HG03139 (cell line): ENCODE data around the gene SLC25A22.

Source experiments
- ATAC-seq: cut with Tn5 transposase; IDR thresholded peaks from one replicate; pipeline ENCODE4 v1.9.1; 2021; ENCODE audit not compliant: unreplicated experiment

SLC25A22 gene

DNA sequence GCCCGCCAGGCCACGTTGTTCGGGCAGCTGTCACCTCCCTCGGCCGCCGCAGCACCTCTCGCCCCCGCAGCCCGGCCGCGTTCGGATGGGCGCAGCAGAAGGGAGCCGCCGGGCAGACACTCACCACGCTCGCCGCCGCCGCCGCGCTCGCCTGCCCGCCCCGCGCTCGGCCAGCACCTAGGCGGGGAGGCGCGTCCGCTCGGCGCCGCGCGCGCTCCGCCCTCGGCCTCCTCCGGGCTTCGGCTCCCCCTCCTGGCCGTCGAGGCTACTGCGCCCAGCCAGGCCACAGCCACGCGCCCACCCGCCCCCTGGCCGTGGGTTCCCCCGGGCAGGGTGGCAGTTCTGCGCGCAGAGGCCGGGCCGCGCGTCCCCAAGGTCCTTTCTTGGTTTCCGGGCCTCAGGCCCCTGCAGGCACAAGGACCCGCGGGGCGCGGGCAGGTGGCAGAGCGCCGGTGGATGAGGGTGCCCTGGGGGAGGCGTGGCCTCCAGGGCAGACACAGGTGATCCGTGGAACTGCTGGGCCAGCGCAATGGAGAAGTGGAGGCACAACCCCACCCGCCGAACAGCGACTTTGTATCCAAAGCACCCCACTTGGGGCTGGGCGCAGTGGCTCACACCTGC, at the start of gene SLC25A22:
SLC25A22 (minus strand) TSS at position 189 of the 621 bp plus-strand sequence. CDS start 3,275 bp downstream, outside the sequence.
- peak; percentile 45 for ATAC-seq

DNA sequence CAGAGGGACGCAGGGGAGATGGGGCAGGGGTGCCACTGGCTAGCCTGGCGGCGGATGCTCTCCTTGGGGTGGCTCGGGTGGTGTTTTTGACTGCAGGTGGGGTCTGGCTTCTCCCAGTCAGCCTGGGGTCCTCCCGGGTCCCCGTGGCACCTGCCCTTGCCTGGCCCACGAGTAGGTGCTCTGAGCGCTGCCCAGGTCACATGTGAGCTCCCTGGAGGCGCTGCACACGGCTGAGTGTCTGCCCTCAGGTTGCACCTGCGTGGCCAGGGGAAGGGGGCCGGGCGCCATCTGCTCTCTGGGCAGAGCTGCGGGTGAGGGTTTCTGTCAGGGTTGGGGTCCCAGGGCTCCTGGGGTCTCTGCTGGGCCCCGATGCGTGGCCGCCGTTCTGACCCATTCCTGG, 49.8 kb upstream of the SLC25A22 start:
- no peak for ATAC-seq

- ATAC-seq, result no peak
These were observed 48.5 kb upstream of the SLC25A22 start for GRCh38 chr11:846496-847098.

GRCh38 chr11:845872-846495, 47.9 kb upstream of the SLC25A22 start:
- no peak for ATAC-seq

DNA sequence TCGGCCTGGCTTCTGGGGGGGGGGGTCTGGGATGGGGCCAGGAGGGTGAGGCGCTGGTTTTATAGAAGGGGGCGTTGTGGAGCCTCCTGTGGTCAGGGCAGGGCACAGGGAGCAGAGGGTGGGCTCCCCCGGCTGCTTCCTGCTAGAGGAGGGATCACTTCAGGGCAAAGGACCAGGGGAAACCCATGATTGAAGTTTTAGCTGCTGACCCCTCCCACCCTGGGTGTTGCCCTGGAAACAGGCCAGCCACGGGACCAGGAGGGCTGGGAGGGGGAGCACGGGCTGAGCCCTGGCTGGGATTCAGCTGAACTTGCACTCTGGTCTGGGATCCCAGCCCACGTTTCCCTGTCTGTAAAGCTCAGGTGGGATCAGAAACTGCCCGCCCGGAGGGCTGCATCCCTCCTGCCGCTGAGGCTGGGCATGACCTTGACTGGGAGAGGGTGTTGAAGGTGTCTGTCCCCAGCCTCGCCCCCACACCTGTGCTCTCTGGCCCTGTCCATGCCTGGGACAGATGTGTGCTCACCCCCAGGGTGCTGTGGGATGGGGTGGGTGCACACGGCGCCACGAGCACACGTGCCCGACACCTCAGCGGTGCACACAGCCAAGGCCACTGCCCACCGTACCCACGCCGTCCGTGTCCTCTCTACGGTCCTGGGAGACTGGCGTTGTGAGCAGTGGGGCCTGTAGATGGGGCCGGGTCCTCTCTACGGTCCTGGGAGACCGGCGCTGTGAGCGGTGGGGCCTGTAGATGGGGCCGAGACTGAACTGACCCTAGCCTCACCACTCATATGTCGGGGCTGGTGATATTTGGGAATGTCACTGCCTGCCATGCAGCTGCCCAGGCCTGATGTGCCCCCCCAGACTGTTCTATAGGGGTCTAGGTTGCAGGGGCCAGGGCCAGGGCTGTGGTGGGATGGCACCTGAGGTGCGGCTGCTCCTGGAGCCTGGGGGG, 46.9 kb upstream of the SLC25A22 start:
- no peak for ATAC-seq

- no peak for ATAC-seq
These were observed 46.0 kb upstream of the SLC25A22 start for GRCh38 chr11:843818-844692.

- no peak for ATAC-seq
These were observed 45.1 kb upstream of the SLC25A22 start for GRCh38 chr11:843086-843734.

GRCh38 chr11:842370-843002, 44.4 kb upstream of the SLC25A22 start, which contains the start of the genes POLR2L and TSPAN4:
Gene POLR2L (minus strand): TSS chr11:842529. CDS start chr11:842508, 21 bp downstream.
Gene TSPAN4 (plus strand): TSS chr11:842852. CDS start chr11:850305, 7,453 bp downstream.
- ATAC-seq, result peak; percentile 48

DNA sequence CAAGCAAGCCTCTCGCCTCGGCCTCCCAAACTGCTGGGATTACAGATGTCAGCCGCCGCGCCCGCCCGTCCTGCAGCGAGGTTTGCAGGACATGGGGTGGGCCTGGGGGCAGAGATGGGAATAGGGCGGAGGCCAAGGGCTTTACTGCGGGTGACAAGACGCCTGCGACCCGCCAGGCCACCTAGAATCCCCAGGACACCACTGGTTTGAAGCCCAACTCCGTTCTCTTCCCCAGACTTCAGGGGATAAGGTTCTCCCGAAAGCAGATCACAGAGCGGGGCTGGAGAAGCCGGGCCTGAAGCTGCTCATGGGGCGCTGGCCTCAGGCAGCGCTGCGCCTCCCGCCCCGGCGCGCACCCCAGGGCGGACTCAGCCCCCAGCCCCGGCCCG, 43.9 kb upstream of the SLC25A22 start:
- peak; percentile 14 for ATAC-seq

DNA sequence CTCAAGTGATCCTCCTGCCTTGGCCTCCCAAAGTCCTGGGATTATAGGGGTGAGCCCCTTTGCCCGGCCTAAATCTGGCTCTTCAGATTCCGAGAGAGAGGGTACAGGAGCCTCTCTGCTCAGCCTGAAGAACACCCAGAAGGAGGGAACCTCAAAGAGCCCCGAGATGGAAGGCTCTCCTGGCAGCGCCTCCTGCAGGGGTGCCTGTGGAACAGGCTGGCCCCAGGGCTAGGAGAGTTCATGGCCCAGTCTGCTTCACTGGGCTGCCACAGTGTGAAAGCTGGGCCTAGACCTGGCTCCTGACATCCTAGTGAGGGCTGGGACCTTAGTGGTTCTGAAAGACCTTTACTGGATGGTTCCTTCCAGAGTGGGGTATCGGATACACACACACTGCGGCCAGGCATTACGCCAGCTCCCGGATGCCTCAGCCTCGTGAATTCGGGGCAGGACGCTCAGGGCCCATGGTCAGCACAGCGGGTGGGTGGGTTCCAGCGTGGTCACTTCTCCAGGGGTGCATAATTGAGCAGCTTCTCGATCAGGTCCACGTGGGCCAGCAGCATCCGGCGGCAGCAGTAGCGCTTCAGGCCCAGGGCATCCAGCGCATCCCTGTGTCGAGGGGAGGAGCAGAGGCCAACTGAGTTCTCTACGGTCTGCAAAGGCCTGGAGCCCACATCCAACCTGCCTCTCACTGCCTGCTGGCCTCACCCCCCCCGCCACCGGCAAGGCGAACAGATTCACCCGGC, 42.0 kb upstream of the SLC25A22 start:
- ATAC-seq, result no peak

GRCh38 chr11:839280-839623, 41.2 kb upstream of the SLC25A22 start:
- no peak for ATAC-seq

- no peak for ATAC-seq
These were observed 40.6 kb upstream of the SLC25A22 start for GRCh38 chr11:838441-839279.

DNA sequence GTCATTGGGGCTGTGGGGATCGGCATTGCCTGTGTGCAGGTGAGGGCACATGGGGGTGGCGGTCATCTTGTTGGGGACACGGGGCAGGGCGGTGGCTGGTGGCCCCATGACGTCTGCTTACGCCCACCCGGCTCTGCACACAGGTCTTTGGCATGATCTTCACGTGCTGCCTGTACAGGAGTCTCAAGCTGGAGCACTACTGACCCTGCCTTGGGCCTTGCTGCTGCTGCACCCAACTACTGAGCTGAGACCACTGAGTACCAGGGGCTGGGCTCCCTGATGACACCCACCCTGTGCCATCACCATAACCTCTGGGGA, 39.9 kb upstream of the SLC25A22 start:
- no peak for ATAC-seq

DNA sequence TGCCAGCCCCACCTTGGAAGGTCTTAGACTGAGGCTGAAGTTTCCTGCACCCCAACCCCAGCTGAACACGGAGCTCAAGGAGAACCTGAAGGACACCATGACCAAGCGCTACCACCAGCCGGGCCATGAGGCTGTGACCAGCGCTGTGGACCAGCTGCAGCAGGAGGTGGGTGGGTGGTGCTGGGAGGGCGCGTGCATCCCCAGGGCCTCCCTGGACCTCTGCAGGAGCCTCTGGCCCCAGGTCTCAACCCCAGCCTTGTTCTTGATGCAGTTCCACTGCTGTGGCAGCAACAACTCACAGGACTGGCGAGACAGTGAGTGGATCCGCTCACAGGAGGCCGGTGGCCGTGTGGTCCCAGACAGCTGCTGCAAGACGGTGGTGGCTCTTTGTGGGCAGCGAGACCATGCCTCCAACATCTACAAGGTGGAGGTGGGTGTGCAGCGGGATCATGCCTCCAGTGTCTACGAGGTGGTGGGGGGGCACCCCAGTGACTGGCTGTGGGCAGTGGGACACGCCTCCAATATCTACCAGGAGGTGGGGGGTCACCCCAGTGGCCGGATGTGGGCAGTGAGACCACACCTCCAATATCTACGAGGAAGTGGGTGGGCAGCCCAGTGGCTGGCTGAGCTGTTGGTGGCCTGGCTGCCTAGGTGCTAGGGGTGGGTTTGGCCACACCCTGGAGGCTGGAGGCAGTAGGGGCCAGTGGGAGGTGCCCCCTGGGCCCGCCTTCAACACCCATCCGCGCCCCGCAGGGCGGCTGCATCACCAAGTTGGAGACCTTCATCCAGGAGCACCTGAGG, 39.3 kb upstream of the SLC25A22 start:
- no peak for ATAC-seq

GRCh38 chr11:836700-837099, 38.6 kb upstream of the SLC25A22 start:
- no peak for ATAC-seq

DNA sequence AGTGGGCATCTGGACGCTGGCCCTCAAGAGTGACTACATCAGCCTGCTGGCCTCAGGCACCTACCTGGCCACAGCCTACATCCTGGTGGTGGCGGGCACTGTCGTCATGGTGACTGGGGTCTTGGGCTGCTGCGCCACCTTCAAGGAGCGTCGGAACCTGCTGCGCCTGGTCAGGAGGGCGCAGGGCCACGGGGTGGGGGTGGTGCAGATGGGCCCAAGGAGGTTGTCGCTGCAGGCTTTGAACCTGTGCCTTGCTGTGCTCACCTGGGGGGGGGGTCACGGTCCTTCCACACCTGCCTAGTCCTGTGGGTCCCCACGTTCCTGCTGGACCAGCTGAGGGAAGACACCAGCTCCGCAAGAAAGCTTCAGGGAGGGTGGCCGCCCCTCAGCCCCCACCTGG, 38.2 kb upstream of the SLC25A22 start:
- ATAC-seq, result no peak
